ENCODE measurements around the gene SLC39A11. TPM values are rescaled to one million over a fixed set of nuclear protein-coding genes. Genes with fewer than 3 reads are reported as not detected.

The SLC39A11 gene
- total RNA-seq, 2 donors from 2014 or later: 18.1 to 20.1 TPM

DNA sequence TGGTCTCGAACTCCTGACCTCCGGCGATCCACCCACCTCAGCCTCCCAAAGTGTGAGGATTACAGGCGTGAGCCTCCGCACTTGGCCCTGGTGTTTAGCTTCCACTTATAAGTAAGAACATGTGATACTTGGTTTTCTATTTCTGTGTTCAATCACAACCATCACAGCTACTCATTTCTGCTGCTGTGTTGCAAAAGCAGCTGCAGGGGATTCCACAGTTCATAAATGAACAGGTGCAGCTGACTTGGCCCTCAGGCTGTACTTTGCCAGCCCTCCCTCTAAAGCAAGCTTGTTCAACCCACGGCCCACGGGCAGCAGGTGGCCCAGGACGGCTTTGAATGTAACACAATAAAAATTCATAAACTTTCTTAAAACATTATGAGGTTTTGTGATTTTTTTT is 79.2 kb downstream of the SLC39A11 start:
- no peak for DNase-seq
- Histone ChIP-seq H3K27ac (ENCODE audit: low read depth, low read length) (no peak overlapping the region), H3K4me3 (ENCODE audit: low read length) (no peak overlapping the region), H3K36me3 (ENCODE audit: control insufficient read depth, insufficient read depth, low read length) (no peaks in the 10 kb centered on the region), H3K9me3 (ENCODE audit: control insufficient read depth, low read length) (no peaks in the 10 kb centered on the region), H3K27me3 (ENCODE audit: control insufficient read depth, insufficient read depth, low read length, poor library complexity, severe bottlenecking) (no peaks in the 10 kb centered on the region), H3K4me1 (ENCODE audit: control insufficient read depth, insufficient read depth, low read length) (no peaks in the 10 kb centered on the region), H3K9ac (ENCODE audit: extremely low read depth, low read length, poor library complexity, severe bottlenecking) (no peak overlapping the region)
- 86 to 93% methylated on average over 5 to 7 of the region's 8 CpGs for WGBS, 2 experiments (ENCODE audit: insufficient coverage in 1 of 2, insufficient read length in 1 of 2)
- Mint-ChIP-seq H3K4me3 (no peak overlapping the region), H3K9me3 (no peaks in the 10 kb centered on the region), H3K27ac (no peak overlapping the region), H3K4me1 (peaks cover 8% of the 10 kb centered on the region), H3K27me3 (ENCODE audit: insufficient read depth) (no peaks in the 10 kb centered on the region), H3K36me3 (ENCODE audit: low read depth) (no peaks in the 10 kb centered on the region)
- TF ChIP-seq CTCF (conservative IDR thresholded peaks at IDR 0.05): no peak

- Histone ChIP-seq H3K27ac (ENCODE audit: low read depth, low read length) (no peak overlapping the region), H3K4me1 (ENCODE audit: control insufficient read depth, insufficient read depth, low read length) (no peaks in the 10 kb centered on the region), H3K4me3 (ENCODE audit: low read length) (no peak overlapping the region), H3K27me3 (ENCODE audit: control insufficient read depth, insufficient read depth, low read length, poor library complexity, severe bottlenecking) (no peaks in the 10 kb centered on the region), H3K9ac (ENCODE audit: extremely low read depth, low read length, poor library complexity, severe bottlenecking) (no peak overlapping the region), H3K9me3 (ENCODE audit: control insufficient read depth, low read length) (no peaks in the 10 kb centered on the region), H3K36me3 (ENCODE audit: control insufficient read depth, insufficient read depth, low read length) (no peaks in the 10 kb centered on the region)
- H3K4me1 Mint-ChIP-seq: peaks cover 8% of the 10 kb centered on the region
- H3K4me3 Mint-ChIP-seq: no peak overlapping the region
- no peaks in the 10 kb centered on the region for H3K9me3 Mint-ChIP-seq
- H3K27ac Mint-ChIP-seq: no peak overlapping the region
- H3K27me3 Mint-ChIP-seq (ENCODE audit: insufficient read depth): no peaks in the 10 kb centered on the region
- no peaks in the 10 kb centered on the region for H3K36me3 Mint-ChIP-seq (ENCODE audit: low read depth)
- 88 to 100% methylated on average over 5 to 8 of the region's 8 CpGs for WGBS, 2 experiments (ENCODE audit: insufficient coverage in 1 of 2, insufficient read length in 1 of 2)
- no peak for DNase-seq
- TF ChIP-seq CTCF (conservative IDR thresholded peaks at IDR 0.05): no peak
Observed at GRCh38 chr17:73011016-73011486, 81.4 kb downstream of the SLC39A11 start.

DNA sequence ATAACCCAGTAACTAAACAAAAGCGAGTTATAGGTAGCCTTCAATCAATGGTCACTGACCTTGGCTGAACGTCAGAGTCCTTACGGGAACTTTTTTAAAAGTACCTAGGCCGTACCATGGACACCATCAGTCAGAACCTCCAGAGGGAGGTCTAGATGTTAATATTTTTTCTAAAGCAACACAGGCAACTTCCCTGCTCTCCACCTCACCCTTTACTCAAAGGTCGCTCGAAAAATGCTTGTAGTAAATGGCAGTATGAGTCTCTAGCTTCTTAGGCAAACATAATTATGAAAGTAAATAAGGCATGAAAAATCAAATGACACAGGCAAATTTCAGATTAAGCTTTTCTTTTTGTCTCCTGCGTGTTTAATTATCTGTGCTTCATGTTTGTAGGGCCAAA is 82.1 kb downstream of the SLC39A11 start:
- 90 to 93% methylated on average over 4 to 7 of the region's 7 CpGs for WGBS, 2 experiments (ENCODE audit: insufficient coverage in 1 of 2, insufficient read length in 1 of 2)
- no peaks in the 10 kb centered on the region for H3K27me3 Mint-ChIP-seq (ENCODE audit: insufficient read depth)
- Histone ChIP-seq H3K4me3 (ENCODE audit: low read length) (no peak overlapping the region), H3K27ac (ENCODE audit: low read depth, low read length) (no peak overlapping the region), H3K9me3 (ENCODE audit: control insufficient read depth, low read length) (no peaks in the 10 kb centered on the region), H3K4me1 (ENCODE audit: control insufficient read depth, insufficient read depth, low read length) (no peaks in the 10 kb centered on the region), H3K9ac (ENCODE audit: extremely low read depth, low read length, poor library complexity, severe bottlenecking) (no peak overlapping the region), H3K36me3 (ENCODE audit: control insufficient read depth, insufficient read depth, low read length) (no peaks in the 10 kb centered on the region), H3K27me3 (ENCODE audit: control insufficient read depth, insufficient read depth, low read length, poor library complexity, severe bottlenecking) (no peaks in the 10 kb centered on the region)
- no peaks in the 10 kb centered on the region for H3K9me3 Mint-ChIP-seq
- DNase-seq: no peak
- no peak for TF ChIP-seq CTCF (conservative IDR thresholded peaks at IDR 0.05)
- H3K36me3 Mint-ChIP-seq (ENCODE audit: low read depth): no peaks in the 10 kb centered on the region
- H3K4me3 Mint-ChIP-seq: no peak overlapping the region
- H3K27ac Mint-ChIP-seq: no peak overlapping the region
- H3K4me1 Mint-ChIP-seq: peaks cover 8% of the 10 kb centered on the region
